ENCODE data around the gene PUS1.

- TF ChIP-seq CTCF (IDR thresholded peaks at IDR 0.05; ENCODE audit: poor library complexity) (no peak), EZH2 (IDR thresholded peaks at IDR 0.05; ENCODE audit: borderline replicate concordance) (no peak)
Observed at GRCh38 chr12:131911028-131911650, 17.9 kb upstream of the PUS1 start.

Measured in hepatocyte (in vitro differentiated cells).